ENCODE measurements around the gene NUDT19. TPM values are rescaled to one million over a fixed set of nuclear protein-coding genes. Genes with fewer than 3 reads are reported as not detected.

Gene NUDT19
- total RNA-seq, 4 donors from 2014 or later, result 4.2 to 15.2 (median 12.8) TPM

DNA sequence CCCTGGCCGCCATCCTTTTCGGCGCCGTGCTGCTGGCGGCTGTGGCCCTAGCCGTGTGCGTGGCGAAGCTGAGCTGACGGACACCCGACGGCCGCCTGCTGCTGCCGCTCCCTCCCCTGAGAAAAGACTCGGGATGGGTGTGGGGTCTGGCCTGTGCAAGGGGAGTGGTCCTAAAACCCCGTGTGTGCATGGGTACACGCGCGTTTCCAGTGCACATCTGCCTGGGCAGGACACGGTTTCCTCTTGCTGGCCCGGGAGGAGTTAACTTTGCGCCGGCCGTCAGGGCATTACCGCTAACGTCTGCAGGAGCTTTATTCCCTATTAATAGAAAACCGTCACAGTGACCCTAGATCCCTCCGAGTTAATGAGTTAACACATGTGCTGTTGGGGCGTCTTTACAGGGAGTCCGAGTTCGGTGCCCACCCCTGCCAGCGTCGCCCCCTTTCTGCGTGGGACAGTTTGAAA, 14.7 kb upstream of the NUDT19 start:
- H3K9me3 ChIP-seq, result no peaks in the 10 kb centered on the region
- 18 to 31% methylated on average over 4 to 32 of the region's 33 CpGs for WGBS, 2 donors (ENCODE audit: low coverage in 1 of 2)
- H3K4me1 ChIP-seq, result peaks cover 9 to 28% (median 22%) of the 10 kb centered on the region in 4 donors
- intact Hi-C loops (cut with DNase I; ENCODE audit: low total_unique reads) (no loop called here), in situ Hi-C loops (cut with MboI; ENCODE audit: low pct_ligation_motif_present in 1 of 4, low pct_unique_long_range_greater_than_20kb in 1 of 4, low sequenced_read_pairs in 3 of 4) (no loop called here)
- H3K27me3 ChIP-seq, result peaks cover 31% of the 10 kb centered on the region
- TF ChIP-seq POLR2AphosphoS5 (IDR thresholded peaks at IDR 0.05) (no peak), POLR2A (IDR thresholded peaks at IDR 0.05) (no peak), EP300 (IDR thresholded peaks at IDR 0.05; ENCODE audit: low read depth) (no peak)
- TF ChIP-seq, protein P1, sequence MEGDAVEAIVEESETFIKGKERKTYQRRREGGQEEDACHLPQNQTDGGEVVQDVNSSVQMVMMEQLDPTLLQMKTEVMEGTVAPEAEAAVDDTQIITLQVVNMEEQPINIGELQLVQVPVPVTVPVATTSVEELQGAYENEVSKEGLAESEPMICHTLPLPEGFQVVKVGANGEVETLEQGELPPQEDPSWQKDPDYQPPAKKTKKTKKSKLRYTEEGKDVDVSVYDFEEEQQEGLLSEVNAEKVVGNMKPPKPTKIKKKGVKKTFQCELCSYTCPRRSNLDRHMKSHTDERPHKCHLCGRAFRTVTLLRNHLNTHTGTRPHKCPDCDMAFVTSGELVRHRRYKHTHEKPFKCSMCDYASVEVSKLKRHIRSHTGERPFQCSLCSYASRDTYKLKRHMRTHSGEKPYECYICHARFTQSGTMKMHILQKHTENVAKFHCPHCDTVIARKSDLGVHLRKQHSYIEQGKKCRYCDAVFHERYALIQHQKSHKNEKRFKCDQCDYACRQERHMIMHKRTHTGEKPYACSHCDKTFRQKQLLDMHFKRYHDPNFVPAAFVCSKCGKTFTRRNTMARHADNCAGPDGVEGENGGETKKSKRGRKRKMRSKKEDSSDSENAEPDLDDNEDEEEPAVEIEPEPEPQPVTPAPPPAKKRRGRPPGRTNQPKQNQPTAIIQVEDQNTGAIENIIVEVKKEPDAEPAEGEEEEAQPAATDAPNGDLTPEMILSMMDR (IDR thresholded peaks at IDR 0.05), result no peak
- H3K27ac ChIP-seq, result peak overlapping the region in 1 of 4 donors; percentile 0
- DNase-seq, result no peak
- peak overlapping the region in 2 of 4 donors; percentile 82 to 85 for H3K4me3 ChIP-seq
- H3K36me3 ChIP-seq, result no peaks in the 10 kb centered on the region

DNA sequence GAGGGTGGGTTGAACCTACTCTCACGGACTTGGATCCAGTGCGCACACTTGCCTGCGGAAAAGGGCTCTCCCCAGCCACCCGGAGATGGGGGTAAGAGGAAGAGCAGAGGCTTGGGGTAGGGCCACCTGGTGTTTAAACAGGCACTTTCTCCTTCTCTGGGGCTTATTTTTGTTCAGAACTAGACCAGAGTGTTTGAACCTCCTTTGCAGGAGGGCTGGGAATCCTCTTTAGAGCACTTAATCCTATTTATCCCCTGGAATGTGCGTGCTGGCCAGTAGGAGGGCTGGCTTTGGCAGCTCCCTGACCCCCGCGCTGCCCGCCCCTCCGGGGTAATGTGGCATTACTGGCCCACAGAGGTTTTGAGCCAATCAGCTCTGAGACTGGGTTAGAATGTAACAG, 14.0 kb upstream of the NUDT19 start:
- H3K4me1 ChIP-seq, result peaks cover 9 to 28% (median 22%) of the 10 kb centered on the region in 4 donors
- 77% methylated on average over 9 of the region's 9 CpGs; no CpG with 5 or more reads in 1 of the 2 donors for WGBS, 2 donors (ENCODE audit: low coverage in 1 of 2)
- no peaks in the 10 kb centered on the region for H3K36me3 ChIP-seq
- DNase-seq, result no peak
- TF ChIP-seq POLR2AphosphoS5 (IDR thresholded peaks at IDR 0.05) (no peak), EP300 (IDR thresholded peaks at IDR 0.05; ENCODE audit: low read depth) (no peak)
- TF ChIP-seq, protein P1 (IDR thresholded peaks at IDR 0.05), result no peak
- no peak overlapping the region for H3K4me3 ChIP-seq
- H3K27me3 ChIP-seq, result peaks cover 31% of the 10 kb centered on the region
- no peak overlapping the region for H3K27ac ChIP-seq
- intact Hi-C loops (cut with DNase I; ENCODE audit: low total_unique reads) (no loop called here), in situ Hi-C loops (cut with MboI; ENCODE audit: low pct_ligation_motif_present in 1 of 4, low pct_unique_long_range_greater_than_20kb in 1 of 4, low sequenced_read_pairs in 3 of 4) (no loop called here)
- no peaks in the 10 kb centered on the region for H3K9me3 ChIP-seq

DNA sequence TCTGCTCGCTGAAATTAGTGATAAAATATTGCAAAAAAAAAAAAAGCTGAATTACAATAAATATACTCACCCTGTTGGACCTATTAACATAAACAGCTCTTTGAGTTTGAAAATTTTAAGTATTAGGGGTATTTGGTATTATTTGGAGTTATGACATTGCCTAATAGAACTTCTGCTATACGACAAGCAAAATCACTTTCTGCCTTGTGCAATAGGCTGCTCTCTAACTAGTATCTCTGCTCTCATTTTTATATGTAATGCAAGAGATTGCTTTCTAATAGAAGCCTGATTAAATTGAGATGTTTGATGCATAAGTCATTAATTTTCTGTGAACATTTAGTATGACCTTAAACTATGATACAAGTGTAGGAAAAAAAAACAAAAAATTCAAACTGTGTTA, 10.6 kb upstream of the NUDT19 start:
- in situ Hi-C loops (cut with MboI; ENCODE audit: low pct_ligation_motif_present in 1 of 4, low pct_unique_long_range_greater_than_20kb in 1 of 4, low sequenced_read_pairs in 3 of 4) (loop anchor here in 1 of 4 donors (10.0 kb wide), 1 partner anchor 284 kb away; no protein-coding TSS in a partner anchor), intact Hi-C loops (cut with DNase I; ENCODE audit: low total_unique reads) (no loop called here)
- TF ChIP-seq EP300 (IDR thresholded peaks at IDR 0.05; ENCODE audit: low read depth) (no peak), POLR2AphosphoS5 (IDR thresholded peaks at IDR 0.05) (no peak), POLR2A (IDR thresholded peaks at IDR 0.05) (no peak)
- TF ChIP-seq, protein P1 (IDR thresholded peaks at IDR 0.05), result no peak
- peaks cover 2 to 9% (median 6%) of the 10 kb centered on the region in 4 donors for H3K4me1 ChIP-seq
- no peak overlapping the region for H3K4me3 ChIP-seq
- WGBS, 2 donors (ENCODE audit: low coverage in 1 of 2), result 57 to 76% methylated on average over 1 to 2 of the region's 2 CpGs
- DNase-seq, result no peak
- H3K9me3 ChIP-seq, result no peaks in the 10 kb centered on the region
- H3K27me3 ChIP-seq, result peaks cover 29% of the 10 kb centered on the region
- no peak overlapping the region for H3K27ac ChIP-seq
- H3K36me3 ChIP-seq, result no peaks in the 10 kb centered on the region

DNA sequence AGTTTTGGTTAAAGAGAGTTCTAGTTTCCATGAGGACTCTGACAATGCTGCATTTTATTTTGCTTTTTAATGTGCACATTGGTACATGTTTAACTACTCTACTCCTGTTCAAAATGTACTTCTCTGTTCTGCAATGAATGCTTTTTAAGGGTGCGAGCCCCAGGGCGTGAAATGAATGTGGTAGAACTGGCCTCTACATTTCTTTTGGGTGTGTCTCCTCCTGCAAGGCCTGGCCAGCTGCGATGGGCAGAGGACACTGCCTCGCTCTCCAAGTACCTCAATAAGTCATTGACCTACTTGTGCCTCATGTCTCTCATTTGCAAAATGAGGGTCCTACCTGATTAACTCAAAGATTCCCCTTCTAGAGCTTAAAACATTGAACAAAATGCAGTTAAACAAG, 9.3 kb upstream of the NUDT19 start:
- H3K27me3 ChIP-seq, result peaks cover 15% of the 10 kb centered on the region
- intact Hi-C loops (cut with DNase I; ENCODE audit: low total_unique reads) (no loop called here), in situ Hi-C loops (cut with MboI; ENCODE audit: low pct_ligation_motif_present in 1 of 4, low pct_unique_long_range_greater_than_20kb in 1 of 4, low sequenced_read_pairs in 3 of 4) (loop anchor here in 1 of 4 donors (10.0 kb wide), 1 partner anchor 282 kb away; no protein-coding TSS in a partner anchor)
- H3K4me1 ChIP-seq, result no peaks in the 10 kb centered on the region
- DNase-seq, result no peak
- H3K9me3 ChIP-seq, result no peaks in the 10 kb centered on the region
- TF ChIP-seq, protein P1 (IDR thresholded peaks at IDR 0.05), result no peak
- no peak for TF ChIP-seq EP300 (IDR thresholded peaks at IDR 0.05; ENCODE audit: low read depth)
- TF ChIP-seq POLR2A (IDR thresholded peaks at IDR 0.05), result no peak
- TF ChIP-seq POLR2AphosphoS5 (IDR thresholded peaks at IDR 0.05), result no peak
- 61 to 80% methylated on average over 2 to 4 of the region's 4 CpGs for WGBS, 2 donors (ENCODE audit: low coverage in 1 of 2)
- no peak overlapping the region for H3K27ac ChIP-seq
- H3K4me3 ChIP-seq, result no peak overlapping the region
- no peaks in the 10 kb centered on the region for H3K36me3 ChIP-seq
